ENCODE measurements around the gene BOLA3.

BOLA3 gene

GRCh38 chr2:74086021-74086420, 61.7 kb downstream of the BOLA3 start:
- Mint-ChIP-seq H3K27ac (no peak overlapping the region), H3K27me3 (ENCODE audit: low read depth, poor library complexity) (no peaks in the 10 kb centered on the region), H3K4me1 (peaks cover 16% of the 10 kb centered on the region)

More at GRCh38 chr2:74086021-74086420, 61.7 kb downstream of the BOLA3 start:
- TF ChIP-seq CTCF (IDR thresholded peaks at IDR 0.05) = no peak
- Mint-ChIP-seq H3K36me3 (ENCODE audit: low read depth) (peaks cover 73% of the 10 kb centered on the region), H3K9me3 (no peaks in the 10 kb centered on the region), H3K4me3 (no peak overlapping the region)
- no peak for DNase-seq

All from nephron progenitor cell (in vitro differentiated cells).